GM18526 (cell line): ENCODE measurements around the gene TMSB15C.

Source experiments
- POLR2A ChIP-seq: IDR thresholded peaks from 3 replicates; pipeline ENCODE4 v1.6.1; 2011; ENCODE audit not compliant: insufficient read length; ENCODE audit errors: extremely low read depth

Gene TMSB15C

DNA sequence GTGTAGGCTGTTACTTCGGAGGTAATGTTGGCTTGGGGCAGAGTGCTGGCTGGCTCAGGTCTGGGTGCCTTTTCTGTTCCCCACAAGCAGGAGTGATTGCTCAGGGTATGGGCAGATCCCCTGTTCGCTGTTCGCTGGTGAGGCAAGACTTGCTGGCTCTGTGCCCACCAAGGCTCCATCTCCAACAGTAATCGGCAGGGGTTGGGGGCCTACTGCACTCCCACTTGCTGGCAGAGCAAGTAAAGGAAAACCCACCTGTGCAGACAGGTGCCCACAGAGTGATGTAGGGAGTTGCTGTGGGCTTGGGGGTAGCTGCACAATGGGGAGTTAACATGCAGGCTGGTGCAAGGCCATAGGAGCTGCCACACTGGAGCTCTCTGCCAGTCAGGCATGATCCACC lies 8.0 kb upstream of the TMSB15C start:
- no peak for TF ChIP-seq POLR2A

GRCh38 chrX:104047171-104047570 lies 28.9 kb downstream of the TMSB15C start:
- TF ChIP-seq POLR2A = no peak

GRCh38 chrX:104045642-104046041 lies 30.4 kb downstream of the TMSB15C start:
- TF ChIP-seq POLR2A = no peak

DNA sequence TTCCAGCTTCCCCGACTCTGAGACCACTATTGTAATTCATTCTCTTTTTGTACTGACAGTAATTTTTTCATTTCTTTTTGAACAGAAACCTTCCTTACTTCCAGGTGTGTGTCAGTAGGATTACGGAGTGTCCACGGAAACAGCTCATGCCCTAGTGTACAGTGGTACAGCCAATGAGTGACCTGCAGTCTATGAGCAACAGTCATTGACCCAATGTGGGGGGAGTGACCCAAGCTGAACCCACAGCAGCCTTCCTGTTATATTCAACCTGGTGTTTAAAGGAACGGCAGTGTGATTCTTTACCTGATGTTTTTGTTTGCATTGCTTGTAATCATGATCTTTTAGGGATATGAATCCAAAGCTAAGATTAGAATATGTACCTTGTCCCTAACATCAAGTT lies 35.0 kb downstream of the TMSB15C start:
- no peak for TF ChIP-seq POLR2A

- TF ChIP-seq POLR2A = no peak
These were observed 36.1 kb downstream of the TMSB15C start, which contains the start of gene H2BW2 for GRCh38 chrX:104039689-104040505. H2BW2 (plus strand) TSS chrX:104039956; CDS start chrX:104039995, 39 bp downstream.
